KMS-11 (cell line): ENCODE measurements around the gene FSTL3.

Experiments
- H2AFZ ChIP-seq: fragments of 200-600 bp; sonication (generic); 2 replicates; pipeline ENCODE4 v1.6.1; 2016; ENCODE audit warnings: antibody characterized with exemption, mixed run types, low read depth
- H3K27ac ChIP-seq: fragments of 200-600 bp; sonication (generic); 2 replicates; pipeline ENCODE4 v1.6.1; 2016; ENCODE audit warnings: mild to moderate bottlenecking, mixed run types
- H3K27me3 ChIP-seq: fragments of 200-600 bp; sonication (generic); 2 replicates; pipeline ENCODE4 v1.6.1; 2017; ENCODE audit warnings: mild to moderate bottlenecking, low read depth, mixed run types, moderate library complexity; ENCODE audit not compliant: insufficient read depth
- H3K36me3 ChIP-seq: fragments of 200-600 bp; sonication (generic); 2 replicates; pipeline ENCODE4 v1.6.1; 2017; ENCODE audit warnings: mild to moderate bottlenecking, mixed run types; ENCODE audit not compliant: insufficient read depth
- H3K4me1 ChIP-seq: fragments of 200-600 bp; sonication (generic); 2 replicates; pipeline ENCODE4 v1.6.1; 2016; ENCODE audit warnings: mild to moderate bottlenecking, low read depth, mixed run types; ENCODE audit not compliant: poor library complexity, severe bottlenecking
- H3K4me2 ChIP-seq: fragments of 200-600 bp; sonication (generic); 2 replicates; pipeline ENCODE4 v1.7.0; 2016; ENCODE audit warnings: mild to moderate bottlenecking, mixed run types
- H3K4me3 ChIP-seq: fragments of 200-600 bp; sonication (generic); IDR thresholded peaks from 2 replicates; pipeline ENCODE4 v1.6.1; 2017; ENCODE audit warnings: low read depth, low read length, mixed read lengths; ENCODE audit not compliant: insufficient read depth
- H3K79me2 ChIP-seq: fragments of 200-600 bp; sonication (generic); 2 replicates; pipeline ENCODE4 v1.6.1; 2016; ENCODE audit warnings: low read depth, mixed run types; ENCODE audit not compliant: insufficient read depth
- H3K9ac ChIP-seq: fragments of 200-600 bp; sonication (generic); 2 replicates; pipeline ENCODE4 v1.6.1; 2016; ENCODE audit warnings: mild to moderate bottlenecking, mixed run types
- H4K20me1 ChIP-seq: fragments of 200-600 bp; sonication (generic); 2 replicates; pipeline ENCODE4 v1.6.1; 2016; ENCODE audit warnings: mild to moderate bottlenecking, mixed run types; ENCODE audit not compliant: insufficient read depth
- TF ChIP-seq, protein P1 (sequence below): fragments of 200-600 bp; sonication (generic); conservative IDR thresholded peaks from 2 replicates; pipeline ENCODE4 v1.6.1; 2017; ENCODE audit warnings: low read depth, mild to moderate bottlenecking, antibody characterized with exemption, low read length, moderate library complexity, mixed read lengths

Gene FSTL3

DNA sequence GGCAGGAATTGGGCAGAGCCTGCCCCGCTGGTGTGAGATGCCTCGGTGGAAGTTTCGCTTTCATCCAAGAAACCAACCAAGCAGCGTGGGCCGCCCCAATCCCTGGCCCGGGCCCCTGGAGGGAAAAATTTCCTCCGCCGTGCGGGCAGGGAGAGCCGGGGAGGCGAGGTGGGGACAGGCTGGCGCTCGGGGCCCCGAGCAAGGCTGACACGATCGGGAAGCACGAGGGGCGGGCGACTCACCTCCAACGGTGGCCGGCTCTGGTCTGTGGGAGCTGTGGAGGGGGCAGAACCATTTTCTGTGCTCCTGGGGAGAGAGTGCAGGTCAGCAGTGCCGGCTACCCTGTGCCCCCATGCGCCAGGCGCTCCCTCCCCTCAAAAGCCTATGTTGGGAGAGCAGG lies 24.2 kb upstream of the FSTL3 start:
- H3K9ac ChIP-seq = no peak overlapping the region
- no peak overlapping the region for H3K4me3 ChIP-seq
- no peaks in the 10 kb centered on the region for H3K4me1 ChIP-seq
- no peaks in the 10 kb centered on the region for H3K27me3 ChIP-seq
- H3K27ac ChIP-seq = no peak overlapping the region
- H3K79me2 ChIP-seq = peaks cover 56% of the 10 kb centered on the region
- TF ChIP-seq, protein P1, sequence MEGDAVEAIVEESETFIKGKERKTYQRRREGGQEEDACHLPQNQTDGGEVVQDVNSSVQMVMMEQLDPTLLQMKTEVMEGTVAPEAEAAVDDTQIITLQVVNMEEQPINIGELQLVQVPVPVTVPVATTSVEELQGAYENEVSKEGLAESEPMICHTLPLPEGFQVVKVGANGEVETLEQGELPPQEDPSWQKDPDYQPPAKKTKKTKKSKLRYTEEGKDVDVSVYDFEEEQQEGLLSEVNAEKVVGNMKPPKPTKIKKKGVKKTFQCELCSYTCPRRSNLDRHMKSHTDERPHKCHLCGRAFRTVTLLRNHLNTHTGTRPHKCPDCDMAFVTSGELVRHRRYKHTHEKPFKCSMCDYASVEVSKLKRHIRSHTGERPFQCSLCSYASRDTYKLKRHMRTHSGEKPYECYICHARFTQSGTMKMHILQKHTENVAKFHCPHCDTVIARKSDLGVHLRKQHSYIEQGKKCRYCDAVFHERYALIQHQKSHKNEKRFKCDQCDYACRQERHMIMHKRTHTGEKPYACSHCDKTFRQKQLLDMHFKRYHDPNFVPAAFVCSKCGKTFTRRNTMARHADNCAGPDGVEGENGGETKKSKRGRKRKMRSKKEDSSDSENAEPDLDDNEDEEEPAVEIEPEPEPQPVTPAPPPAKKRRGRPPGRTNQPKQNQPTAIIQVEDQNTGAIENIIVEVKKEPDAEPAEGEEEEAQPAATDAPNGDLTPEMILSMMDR = no peak
- H3K36me3 ChIP-seq = no peaks in the 10 kb centered on the region; the same call in 1 of the 2 replicates
- H4K20me1 ChIP-seq = peaks cover 24% of the 10 kb centered on the region; the same call in 1 of the 2 replicates
- no peak overlapping the region for H3K4me2 ChIP-seq
- no peak overlapping the region for H2AFZ ChIP-seq

DNA sequence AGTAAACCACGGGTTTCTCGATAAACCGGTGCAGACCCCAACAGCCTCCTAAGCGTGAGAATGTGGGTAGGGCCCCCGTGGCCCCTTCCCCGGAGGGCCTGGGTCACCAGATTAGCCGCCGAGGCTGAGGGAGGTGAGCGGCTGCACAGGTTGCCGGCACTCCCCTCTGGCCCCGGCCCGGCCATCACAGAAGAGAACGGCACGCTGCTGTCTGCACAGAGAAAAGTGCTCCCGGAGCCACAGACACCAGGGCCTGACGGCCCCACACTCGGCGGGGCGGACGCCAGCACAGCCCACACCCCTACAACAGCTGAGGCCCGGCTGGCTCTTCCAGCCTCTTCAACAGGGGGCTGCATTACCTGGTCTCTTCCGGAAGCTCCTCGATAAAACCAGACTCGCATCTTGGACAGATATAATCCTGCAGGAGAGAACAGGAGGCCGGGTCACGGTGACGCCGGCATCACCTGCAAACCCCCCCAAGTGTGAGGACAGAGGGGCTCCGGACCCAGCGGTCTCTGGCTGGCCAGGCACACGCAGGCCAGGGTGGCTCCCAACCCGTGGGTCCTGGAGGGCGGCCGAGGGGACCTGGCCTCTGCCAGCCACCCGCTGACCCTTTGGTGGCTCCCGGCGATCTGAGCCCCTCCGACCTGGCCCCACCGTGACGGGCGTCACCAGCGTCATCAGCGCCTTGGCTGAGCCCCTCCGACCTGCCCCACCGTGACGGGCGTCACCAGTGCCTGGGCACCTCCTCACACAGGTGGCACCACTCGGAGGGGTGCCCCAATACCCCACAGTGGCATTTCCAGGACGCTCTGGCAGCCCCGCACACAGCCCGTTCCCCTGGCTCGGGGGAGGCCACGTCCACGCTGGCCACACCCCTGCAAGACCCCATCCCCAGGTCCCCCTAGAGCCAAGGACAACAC lies 23.5 kb upstream of the FSTL3 start:
- H2AFZ ChIP-seq = no peak overlapping the region
- peaks cover 32% of the 10 kb centered on the region; the same call in 1 of the 2 replicates for H4K20me1 ChIP-seq
- no peak overlapping the region for H3K4me3 ChIP-seq
- no peaks in the 10 kb centered on the region for H3K4me1 ChIP-seq
- H3K79me2 ChIP-seq = peaks cover 63% of the 10 kb centered on the region
- no peak overlapping the region for H3K9ac ChIP-seq
- H3K27me3 ChIP-seq = no peaks in the 10 kb centered on the region
- H3K36me3 ChIP-seq = no peaks in the 10 kb centered on the region
- no peak overlapping the region for H3K4me2 ChIP-seq
- no peak overlapping the region for H3K27ac ChIP-seq
- TF ChIP-seq, protein P1 = no peak

DNA sequence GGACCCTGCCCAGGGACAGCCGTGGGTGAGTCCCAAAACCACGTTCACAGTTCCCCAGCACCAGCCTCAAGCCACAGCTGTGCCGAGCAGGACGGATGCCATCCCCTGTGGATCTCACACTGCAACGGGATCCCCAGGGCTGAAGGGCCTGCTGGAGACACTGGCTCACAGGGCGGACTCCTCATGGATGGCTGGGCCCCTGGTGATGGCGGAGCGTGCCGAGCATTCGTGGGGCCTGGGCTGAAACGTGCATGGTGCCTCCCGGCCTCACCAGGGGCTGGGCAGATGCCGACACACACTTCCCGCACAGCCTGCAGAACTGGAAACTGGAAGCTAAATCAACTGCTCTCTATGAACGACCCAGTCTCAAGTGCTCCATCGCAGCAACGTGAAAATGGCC lies 22.8 kb upstream of the FSTL3 start:
- Histone ChIP-seq H3K4me1 (no peaks in the 10 kb centered on the region), H3K27ac (no peak overlapping the region), H3K79me2 (peaks cover 70% of the 10 kb centered on the region), H4K20me1 (peaks cover 39% of the 10 kb centered on the region), H2AFZ (no peak overlapping the region), H3K4me3 (no peak overlapping the region), H3K9ac (no peak overlapping the region), H3K36me3 (no peaks in the 10 kb centered on the region), H3K27me3 (no peaks in the 10 kb centered on the region), H3K4me2 (no peak overlapping the region)
- TF ChIP-seq, protein P1 = no peak

DNA sequence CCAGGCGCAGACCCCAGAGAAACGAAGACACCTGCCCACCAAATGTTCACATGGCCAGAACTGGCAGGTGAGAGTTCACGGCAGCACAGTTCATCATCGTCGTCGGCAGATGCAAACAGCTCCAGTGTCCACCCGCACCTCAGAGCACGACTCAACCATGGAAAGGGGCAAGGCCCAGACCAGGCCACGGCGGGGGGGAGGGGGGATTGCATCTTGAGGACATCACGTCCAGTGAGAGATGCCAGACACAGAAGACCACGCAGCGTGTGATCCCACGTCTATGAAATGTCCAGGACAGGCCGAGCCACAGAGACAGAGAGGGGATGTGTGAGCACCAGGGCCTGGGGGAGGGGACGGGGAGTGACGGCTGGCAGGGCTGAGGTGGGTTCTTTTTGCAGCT lies 20.5 kb upstream of the FSTL3 start:
- Histone ChIP-seq H3K27me3 (no peaks in the 10 kb centered on the region), H3K79me2 (peaks cover 89% of the 10 kb centered on the region), H3K4me3 (no peak overlapping the region), H3K4me1 (peaks cover 19% of the 10 kb centered on the region), H3K36me3 (no peaks in the 10 kb centered on the region), H3K27ac (no peak overlapping the region), H3K9ac (no peak overlapping the region), H2AFZ (no peak overlapping the region), H3K4me2 (no peak overlapping the region), H4K20me1 (peaks cover 55% of the 10 kb centered on the region)
- TF ChIP-seq, protein P1 = no peak
